Ishikawa (cell line): ENCODE data around the gene KIAA1671.

Source experiments
- CEBPB ChIP-seq: IDR thresholded peaks from 2 replicates; pipeline ENCODE4 v1.6.1; 2012
- CREB1 ChIP-seq: IDR thresholded peaks from 2 replicates; pipeline ENCODE4 v1.6.1; 2012; ENCODE audit warnings: low read depth
- EGR1 ChIP-seq: IDR thresholded peaks from 2 replicates; pipeline ENCODE4 v1.6.1; 2012
- EP300 ChIP-seq: IDR thresholded peaks from 2 replicates; pipeline ENCODE4 v1.6.1; 2012; ENCODE audit warnings: borderline replicate concordance
- FOXM1 ChIP-seq: IDR thresholded peaks from 2 replicates; pipeline ENCODE4 v1.6.1; 2012; ENCODE audit warnings: low read depth, borderline replicate concordance
- MAX ChIP-seq: IDR thresholded peaks from 2 replicates; pipeline ENCODE4 v1.6.1; 2012
- NFIC ChIP-seq: IDR thresholded peaks from 2 replicates; pipeline ENCODE4 v1.6.1; 2012
- RAD21 ChIP-seq: IDR thresholded peaks from 2 replicates; pipeline ENCODE4 v1.6.1; 2012; ENCODE audit warnings: low read depth
- REST ChIP-seq: IDR thresholded peaks from 2 replicates; pipeline ENCODE4 v1.6.1; 2012; ENCODE audit warnings: low read depth, mild to moderate bottlenecking
- TAF1 ChIP-seq: IDR thresholded peaks from 2 replicates; pipeline ENCODE4 v1.6.1; 2012; ENCODE audit warnings: low read depth, mild to moderate bottlenecking
- TCF12 ChIP-seq: IDR thresholded peaks from 2 replicates; pipeline ENCODE4 v1.6.1; 2012; ENCODE audit warnings: low read depth
- TEAD4 ChIP-seq: IDR thresholded peaks from 2 replicates; pipeline ENCODE4 v1.6.1; 2012
- USF1 ChIP-seq: IDR thresholded peaks from 2 replicates; pipeline ENCODE4 v1.6.1; 2012
- YY1 ChIP-seq: IDR thresholded peaks from 2 replicates; pipeline ENCODE4 v1.6.1; 2012; ENCODE audit warnings: low read depth
- ZBTB7A ChIP-seq: IDR thresholded peaks from 2 replicates; pipeline ENCODE4 v1.6.1; 2012; ENCODE audit warnings: low read depth

The KIAA1671 gene

GRCh38 chr22:24986816-24987215 is 34.3 kb downstream of the KIAA1671 start:
- TF ChIP-seq MAX (no peak), NFIC (no peak), ZBTB7A (no peak), CEBPB (no peak)

GRCh38 chr22:24989135-24989534 is 36.6 kb downstream of the KIAA1671 start:
- TF ChIP-seq TCF12 (no peak), USF1 (no peak), FOXM1 (no peak)

- no peak for TF ChIP-seq CREB1
- no peak for TF ChIP-seq TCF12
- no peak for TF ChIP-seq TEAD4
- no peak for TF ChIP-seq EP300
- no peak for TF ChIP-seq NFIC
- no peak for TF ChIP-seq EGR1
- TF ChIP-seq YY1 = no peak
- no peak for TF ChIP-seq TAF1
- no peak for TF ChIP-seq FOXM1
- TF ChIP-seq CEBPB = no peak
- no peak for TF ChIP-seq USF1
Measured at GRCh38 chr22:24989541-24989951, 37.0 kb downstream of the KIAA1671 start.

GRCh38 chr22:24990344-24990905 is 37.9 kb downstream of the KIAA1671 start:
- TF ChIP-seq CEBPB (no peak), FOXM1 (no peak), NFIC (no peak), RAD21 (no peak), MAX (no peak), TEAD4 (no peak), REST (no peak), CREB1 (no peak), YY1 (no peak), EGR1 (no peak), TCF12 (no peak)

GRCh38 chr22:24992946-24993345 is 40.4 kb downstream of the KIAA1671 start:
- no peak for TF ChIP-seq NFIC
- TF ChIP-seq TEAD4 = no peak
- TF ChIP-seq EP300 = no peak
- TF ChIP-seq TCF12 = no peak
- no peak for TF ChIP-seq USF1
- no peak for TF ChIP-seq MAX
- no peak for TF ChIP-seq CREB1
- TF ChIP-seq TAF1 = no peak
- no peak for TF ChIP-seq RAD21
- TF ChIP-seq YY1 = no peak
- no peak for TF ChIP-seq ZBTB7A
- TF ChIP-seq REST = no peak
- TF ChIP-seq EGR1 = no peak
